ENCODE measurements around the gene HOXA2. TPM values are rescaled to one million over a fixed set of nuclear protein-coding genes. Genes with fewer than 3 reads are reported as not detected.

The HOXA2 gene
- total and polyA plus RNA-seq, 2 of the 8 experiments (the other 6 are each of a cell fraction or from before 2014, with no cell fraction given), result not detected

GRCh38 chr7:27150568-27151340 lies 48.3 kb upstream of the HOXA2 start (continued):
- TF ChIP-seq, protein P1, sequence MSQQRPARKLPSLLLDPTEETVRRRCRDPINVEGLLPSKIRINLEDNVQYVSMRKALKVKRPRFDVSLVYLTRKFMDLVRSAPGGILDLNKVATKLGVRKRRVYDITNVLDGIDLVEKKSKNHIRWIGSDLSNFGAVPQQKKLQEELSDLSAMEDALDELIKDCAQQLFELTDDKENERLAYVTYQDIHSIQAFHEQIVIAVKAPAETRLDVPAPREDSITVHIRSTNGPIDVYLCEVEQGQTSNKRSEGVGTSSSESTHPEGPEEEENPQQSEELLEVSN (IDR thresholded peaks at IDR 0.05), result no peak
- TF ChIP-seq CHD2 (IDR thresholded peaks at IDR 0.05; ENCODE audit: low read length) (no peak), SAP30 (IDR thresholded peaks at IDR 0.05; ENCODE audit: insufficient read depth, insufficient replicate concordance, low read length) (no peak), JUND (IDR thresholded peaks at IDR 0.05; ENCODE audit: low read length) (no peak), TBP (IDR thresholded peaks at IDR 0.05; ENCODE audit: low read depth, low read length) (no peak), GTF2F1 (IDR thresholded peaks at IDR 0.05; ENCODE audit: borderline replicate concordance, low read depth, low read length) (no peak), ZNF274 (IDR thresholded peaks at IDR 0.05; ENCODE audit: borderline replicate concordance, extremely low read depth, low read length) (no peak)
- TF ChIP-seq, protein P2, sequence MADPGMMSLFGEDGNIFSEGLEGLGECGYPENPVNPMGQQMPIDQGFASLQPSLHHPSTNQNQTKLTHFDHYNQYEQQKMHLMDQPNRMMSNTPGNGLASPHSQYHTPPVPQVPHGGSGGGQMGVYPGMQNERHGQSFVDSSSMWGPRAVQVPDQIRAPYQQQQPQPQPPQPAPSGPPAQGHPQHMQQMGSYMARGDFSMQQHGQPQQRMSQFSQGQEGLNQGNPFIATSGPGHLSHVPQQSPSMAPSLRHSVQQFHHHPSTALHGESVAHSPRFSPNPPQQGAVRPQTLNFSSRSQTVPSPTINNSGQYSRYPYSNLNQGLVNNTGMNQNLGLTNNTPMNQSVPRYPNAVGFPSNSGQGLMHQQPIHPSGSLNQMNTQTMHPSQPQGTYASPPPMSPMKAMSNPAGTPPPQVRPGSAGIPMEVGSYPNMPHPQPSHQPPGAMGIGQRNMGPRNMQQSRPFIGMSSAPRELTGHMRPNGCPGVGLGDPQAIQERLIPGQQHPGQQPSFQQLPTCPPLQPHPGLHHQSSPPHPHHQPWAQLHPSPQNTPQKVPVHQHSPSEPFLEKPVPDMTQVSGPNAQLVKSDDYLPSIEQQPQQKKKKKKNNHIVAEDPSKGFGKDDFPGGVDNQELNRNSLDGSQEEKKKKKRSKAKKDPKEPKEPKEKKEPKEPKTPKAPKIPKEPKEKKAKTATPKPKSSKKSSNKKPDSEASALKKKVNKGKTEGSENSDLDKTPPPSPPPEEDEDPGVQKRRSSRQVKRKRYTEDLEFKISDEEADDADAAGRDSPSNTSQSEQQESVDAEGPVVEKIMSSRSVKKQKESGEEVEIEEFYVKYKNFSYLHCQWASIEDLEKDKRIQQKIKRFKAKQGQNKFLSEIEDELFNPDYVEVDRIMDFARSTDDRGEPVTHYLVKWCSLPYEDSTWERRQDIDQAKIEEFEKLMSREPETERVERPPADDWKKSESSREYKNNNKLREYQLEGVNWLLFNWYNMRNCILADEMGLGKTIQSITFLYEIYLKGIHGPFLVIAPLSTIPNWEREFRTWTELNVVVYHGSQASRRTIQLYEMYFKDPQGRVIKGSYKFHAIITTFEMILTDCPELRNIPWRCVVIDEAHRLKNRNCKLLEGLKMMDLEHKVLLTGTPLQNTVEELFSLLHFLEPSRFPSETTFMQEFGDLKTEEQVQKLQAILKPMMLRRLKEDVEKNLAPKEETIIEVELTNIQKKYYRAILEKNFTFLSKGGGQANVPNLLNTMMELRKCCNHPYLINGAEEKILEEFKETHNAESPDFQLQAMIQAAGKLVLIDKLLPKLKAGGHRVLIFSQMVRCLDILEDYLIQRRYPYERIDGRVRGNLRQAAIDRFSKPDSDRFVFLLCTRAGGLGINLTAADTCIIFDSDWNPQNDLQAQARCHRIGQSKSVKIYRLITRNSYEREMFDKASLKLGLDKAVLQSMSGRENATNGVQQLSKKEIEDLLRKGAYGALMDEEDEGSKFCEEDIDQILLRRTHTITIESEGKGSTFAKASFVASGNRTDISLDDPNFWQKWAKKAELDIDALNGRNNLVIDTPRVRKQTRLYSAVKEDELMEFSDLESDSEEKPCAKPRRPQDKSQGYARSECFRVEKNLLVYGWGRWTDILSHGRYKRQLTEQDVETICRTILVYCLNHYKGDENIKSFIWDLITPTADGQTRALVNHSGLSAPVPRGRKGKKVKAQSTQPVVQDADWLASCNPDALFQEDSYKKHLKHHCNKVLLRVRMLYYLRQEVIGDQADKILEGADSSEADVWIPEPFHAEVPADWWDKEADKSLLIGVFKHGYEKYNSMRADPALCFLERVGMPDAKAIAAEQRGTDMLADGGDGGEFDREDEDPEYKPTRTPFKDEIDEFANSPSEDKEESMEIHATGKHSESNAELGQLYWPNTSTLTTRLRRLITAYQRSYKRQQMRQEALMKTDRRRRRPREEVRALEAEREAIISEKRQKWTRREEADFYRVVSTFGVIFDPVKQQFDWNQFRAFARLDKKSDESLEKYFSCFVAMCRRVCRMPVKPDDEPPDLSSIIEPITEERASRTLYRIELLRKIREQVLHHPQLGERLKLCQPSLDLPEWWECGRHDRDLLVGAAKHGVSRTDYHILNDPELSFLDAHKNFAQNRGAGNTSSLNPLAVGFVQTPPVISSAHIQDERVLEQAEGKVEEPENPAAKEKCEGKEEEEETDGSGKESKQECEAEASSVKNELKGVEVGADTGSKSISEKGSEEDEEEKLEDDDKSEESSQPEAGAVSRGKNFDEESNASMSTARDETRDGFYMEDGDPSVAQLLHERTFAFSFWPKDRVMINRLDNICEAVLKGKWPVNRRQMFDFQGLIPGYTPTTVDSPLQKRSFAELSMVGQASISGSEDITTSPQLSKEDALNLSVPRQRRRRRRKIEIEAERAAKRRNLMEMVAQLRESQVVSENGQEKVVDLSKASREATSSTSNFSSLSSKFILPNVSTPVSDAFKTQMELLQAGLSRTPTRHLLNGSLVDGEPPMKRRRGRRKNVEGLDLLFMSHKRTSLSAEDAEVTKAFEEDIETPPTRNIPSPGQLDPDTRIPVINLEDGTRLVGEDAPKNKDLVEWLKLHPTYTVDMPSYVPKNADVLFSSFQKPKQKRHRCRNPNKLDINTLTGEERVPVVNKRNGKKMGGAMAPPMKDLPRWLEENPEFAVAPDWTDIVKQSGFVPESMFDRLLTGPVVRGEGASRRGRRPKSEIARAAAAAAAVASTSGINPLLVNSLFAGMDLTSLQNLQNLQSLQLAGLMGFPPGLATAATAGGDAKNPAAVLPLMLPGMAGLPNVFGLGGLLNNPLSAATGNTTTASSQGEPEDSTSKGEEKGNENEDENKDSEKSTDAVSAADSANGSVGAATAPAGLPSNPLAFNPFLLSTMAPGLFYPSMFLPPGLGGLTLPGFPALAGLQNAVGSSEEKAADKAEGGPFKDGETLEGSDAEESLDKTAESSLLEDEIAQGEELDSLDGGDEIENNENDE (IDR thresholded peaks at IDR 0.05; ENCODE audit: insufficient replicate concordance, low read length), result no peak
